PC-9 (cell line): Measurements from ENCODE around the gene KLHL18. TPM values are rescaled to one million over a fixed set of nuclear protein-coding genes. Genes with fewer than 3 reads are reported as not detected.
"Not testable (repeated sequence)": the region's sequence is repeated elsewhere in the genome, so short reads cannot be mapped to it uniquely, and the experiment has no call there.

Source experiments
- BruUV-seq: library from RNA; stranded (reverse); fragments of 400-500 nt; replicated peaks from 2 replicates; lab custom pipeline; 2021; lab: Mats Ljungman, UMichigan
- CTCF ChIA-PET: fragments of 300-600 bp; sonication (Branson Sonifier 250); formaldehyde crosslinking; loops from one replicate; lab custom pipeline; 2022; ENCODE audit warnings: antibody characterized with exemption; lab: Charles Lee
- POLR2A ChIA-PET: fragments of 300-600 bp; sonication (Branson Sonifier 250); formaldehyde crosslinking; loops from one replicate; lab custom pipeline; 2022; ENCODE audit warnings: antibody characterized with exemption; ENCODE audit not compliant: unreplicated experiment; lab: Charles Lee
- DNase-seq, 2 experiments: peaks; one replicate each; pipeline versions ENCODE4 v3.0.0 to v3.0.0-alpha.2; 2015 to 2022; ENCODE audit warnings: mixed read lengths in 1 of 2
- H2AFZ ChIP-seq: fragments of 200-600 bp; sonication (generic); 2 replicates; pipeline ENCODE4 v1.8.1; 2017; ENCODE audit warnings: antibody characterized with exemption
- H3F3A ChIP-seq: fragments of 200-600 bp; sonication (generic); 2 replicates; pipeline ENCODE4 v1.8.1; 2017; ENCODE audit warnings: antibody characterized with exemption, mild to moderate bottlenecking, low read depth; ENCODE audit not compliant: insufficient read depth
- H3K27ac ChIP-seq: fragments of 200-600 bp; sonication (generic); 2 replicates; pipeline ENCODE4 v1.6.1; 2016; ENCODE audit warnings: mixed run types
- H3K27me3 ChIP-seq: fragments of 200-600 bp; sonication (generic); 2 replicates; pipeline ENCODE4 v1.6.1; 2016; ENCODE audit warnings: low read depth, mixed run types; ENCODE audit not compliant: insufficient read depth
- H3K36me3 ChIP-seq: fragments of 200-600 bp; sonication (generic); 2 replicates; pipeline ENCODE4 v1.6.1; 2016; ENCODE audit warnings: low read depth, mixed run types
- H3K4me1 ChIP-seq: fragments of 200-600 bp; sonication (generic); replicated peaks from 2 replicates; pipeline ENCODE4 v1.6.1; 2016; ENCODE audit warnings: mixed run types; ENCODE audit not compliant: insufficient read depth
- H3K4me2 ChIP-seq: fragments of 200-600 bp; sonication (generic); 2 replicates; pipeline ENCODE4 v1.6.1; 2017; ENCODE audit warnings: mixed run types
- H3K4me3 ChIP-seq: fragments of 200-600 bp; sonication (generic); 2 replicates; pipeline ENCODE4 v1.6.1; 2016; ENCODE audit warnings: mixed run types
- H3K79me2 ChIP-seq: fragments of 200-600 bp; sonication (generic); 2 replicates; pipeline ENCODE4 v1.6.1; 2017; ENCODE audit warnings: low read depth, mixed run types
- H3K9me2 ChIP-seq: fragments of 200-600 bp; sonication (generic); 2 replicates; pipeline ENCODE4 v1.8.1; 2017; ENCODE audit warnings: mild to moderate bottlenecking; ENCODE audit not compliant: insufficient read depth
- H3K9me3 ChIP-seq: fragments of 200-600 bp; sonication (generic); 2 replicates; pipeline ENCODE4 v1.8.1; 2016; ENCODE audit warnings: low read depth; ENCODE audit not compliant: insufficient read depth
- H4K20me1 ChIP-seq: fragments of 200-600 bp; sonication (generic); 2 replicates; pipeline ENCODE4 v1.8.1; 2017; ENCODE audit not compliant: insufficient read depth
- CTCF ChIP-seq: fragments of 200-600 bp; sonication (generic); conservative IDR thresholded peaks from 2 replicates; pipeline ENCODE4 v1.6.1; 2017; ENCODE audit warnings: mixed run types, antibody characterized with exemption, mild to moderate bottlenecking, moderate library complexity
- EZH2 ChIP-seq: fragments of 200-600 bp; sonication (generic); IDR thresholded peaks from 2 replicates; pipeline ENCODE4 v1.8.0; 2017; ENCODE audit warnings: antibody characterized with exemption, low read depth
- intact Hi-C: fragments of 100-400 bp; cut with micrococcal nuclease; formaldehyde crosslinking; loops from one replicate; pipeline ENCODE4 v1.10.0; 2022; ENCODE audit not compliant: unreplicated experiment
- total RNA-seq: library from RNA; stranded (reverse); gene quantifications from 2 replicates; pipeline ENCODE4 v1.2.3, GENCODE V29; 2021

Gene KLHL18
- total RNA-seq, 1 experiment from 2014 or later: 16.0 TPM

DNA sequence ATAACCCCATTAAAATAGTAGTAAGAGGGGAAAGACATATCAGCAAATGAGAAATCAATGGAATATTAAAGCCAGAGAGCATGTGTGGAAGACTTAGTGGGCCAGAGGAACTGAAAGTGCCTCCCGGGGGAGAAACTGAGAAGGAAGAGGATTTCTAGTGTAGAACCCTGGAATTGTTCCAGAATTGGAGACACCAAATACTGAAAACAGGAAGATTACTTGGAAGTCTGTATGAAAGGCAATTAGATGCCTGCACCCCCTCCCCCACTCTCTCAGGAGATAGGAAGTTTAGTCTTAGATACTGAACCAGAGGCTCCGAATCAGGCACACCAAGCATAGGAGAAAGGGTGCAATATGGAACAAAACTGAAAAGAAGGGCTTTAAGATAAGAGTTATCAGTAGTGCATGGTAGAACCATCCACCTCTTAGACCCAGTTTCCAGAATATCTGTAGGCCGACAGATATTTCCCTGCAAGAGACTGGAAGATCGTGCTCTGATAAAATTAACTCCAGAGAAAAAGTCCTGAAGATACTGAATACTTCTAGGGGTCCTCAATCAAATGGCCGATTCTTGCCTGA lies 32.4 kb downstream of the KLHL18 start:
- intact Hi-C loops: no loop called here
- no peak for TF ChIP-seq CTCF
- no peak for TF ChIP-seq EZH2
- Histone ChIP-seq H3K36me3 (no peaks in the 10 kb centered on the region), H3K27ac (no peak overlapping the region), H3K79me2 (no peaks in the 10 kb centered on the region), H3K4me2 (no peak overlapping the region), H3K27me3 (no peaks in the 10 kb centered on the region), H3K9me3 (no peaks in the 10 kb centered on the region), H3K9me2 (no peaks in the 10 kb centered on the region), H3K4me1 (no peaks in the 10 kb centered on the region), H3K4me3 (no peak overlapping the region), H3F3A (peaks cover 4% of the 10 kb centered on the region; the same call in 1 of the 2 replicates), H2AFZ (no peak overlapping the region), H4K20me1 (no peaks in the 10 kb centered on the region; the same call in 1 of the 2 replicates)
- ChIA-PET CTCF (no interaction called here), POLR2A (no interaction called here)
- DNase-seq: no peak
- BruUV-seq: no TSS peak

- H4K20me1 ChIP-seq, H3K27me3 ChIP-seq, POLR2A ChIA-PET, H3K9me3 ChIP-seq, H3K27ac ChIP-seq, H2AFZ ChIP-seq, H3K79me2 ChIP-seq, H3K4me3 ChIP-seq, BruUV-seq, H3K4me1 ChIP-seq, H3F3A ChIP-seq, H3K4me2 ChIP-seq, intact Hi-C loops, H3K36me3 ChIP-seq, H3K9me2 ChIP-seq, CTCF ChIA-PET: not testable (repeated sequence)
- DNase-seq: peak in 1 of 2 experiments; percentile 48
Measured at GRCh38 chr3:47316151-47316550, 33.4 kb downstream of the KLHL18 start.

- Histone ChIP-seq H3K79me2 (no peaks in the 10 kb centered on the region), H3K9me3 (no peaks in the 10 kb centered on the region), H3K4me3 (no peak overlapping the region), H3K36me3 (no peaks in the 10 kb centered on the region), H3K27ac (no peak overlapping the region), H4K20me1 (no peaks in the 10 kb centered on the region; the same call in 1 of the 2 replicates), H2AFZ (no peak overlapping the region), H3K4me2 (no peak overlapping the region), H3F3A (peaks cover 12% of the 10 kb centered on the region; the same call in 1 of the 2 replicates), H3K9me2 (no peaks in the 10 kb centered on the region), H3K4me1 (peaks cover 14% of the 10 kb centered on the region), H3K27me3 (no peaks in the 10 kb centered on the region)
- POLR2A ChIA-PET: no interaction called here
- no peak for TF ChIP-seq CTCF
- TF ChIP-seq EZH2: no peak
- BruUV-seq: no TSS peak
- CTCF ChIA-PET: no interaction called here
- intact Hi-C loops: no loop called here
- DNase-seq: no peak
Measured at GRCh38 chr3:47318916-47319315, 36.2 kb downstream of the KLHL18 start.

GRCh38 chr3:47319956-47320355 lies 37.2 kb downstream of the KLHL18 start:
- no peaks in the 10 kb centered on the region for H3K79me2 ChIP-seq
- no peak overlapping the region for H3K4me2 ChIP-seq
- H3K9me3 ChIP-seq: no peaks in the 10 kb centered on the region
- no peaks in the 10 kb centered on the region for H3K9me2 ChIP-seq
- intact Hi-C loops: loop anchor here (5.0 to 10.0 kb wide), 5 partner anchors 38 to 462 kb away; partner anchors contain the start of genes KIF9, KLHL18, MYL3 and SMARCC1
- H3K4me3 ChIP-seq: no peak overlapping the region
- peaks cover 13% of the 10 kb centered on the region; the same call in 1 of the 2 replicates for H3F3A ChIP-seq
- no peak for TF ChIP-seq EZH2
- no peak for TF ChIP-seq CTCF
- CTCF ChIA-PET: interaction anchor here (0.7 kb wide), 2 partner anchors 428 to 599 kb away, joined by 3 to 5 read pairs; no protein-coding TSS in a partner anchor
- no peak overlapping the region for H2AFZ ChIP-seq
- H3K27ac ChIP-seq: no peak overlapping the region
- H3K27me3 ChIP-seq: no peaks in the 10 kb centered on the region
- no peaks in the 10 kb centered on the region for H3K36me3 ChIP-seq
- no TSS peak for BruUV-seq
- POLR2A ChIA-PET: no interaction called here
- peaks cover 16% of the 10 kb centered on the region for H3K4me1 ChIP-seq
- H4K20me1 ChIP-seq: no peaks in the 10 kb centered on the region
- no peak for DNase-seq
